Activated T-cell treated with anti-CD3 and anti-CD28 coated beads for 4 hours (primary cell): ENCODE results near the gene KISS1R.

ENCODE experiments used
- DNase-seq: peaks from one replicate; pipeline ENCODE4 v3.0.0-alpha.2; 2020

The KISS1R gene

DNA sequence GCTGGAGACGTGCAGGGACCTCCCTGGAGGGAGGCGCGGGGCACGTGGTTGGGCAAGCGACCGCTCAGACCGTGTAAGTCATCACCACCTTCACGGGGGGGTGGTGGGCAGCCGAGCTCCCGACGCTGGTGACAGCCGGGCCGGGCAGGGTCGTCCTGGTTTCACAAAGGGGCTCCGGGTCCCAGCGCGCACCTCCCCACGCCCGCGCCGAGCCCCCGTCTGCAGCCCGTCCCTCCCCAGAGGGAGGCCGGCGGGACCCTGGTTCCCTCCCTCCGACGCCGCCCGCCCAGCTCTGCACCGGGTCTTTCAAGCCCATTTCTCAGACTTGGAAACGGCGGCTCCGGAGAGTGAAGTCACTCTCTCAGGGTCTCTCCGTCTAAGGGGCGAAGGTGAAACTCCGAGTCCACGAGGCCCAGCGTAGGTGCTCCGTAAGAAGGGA, 8.0 kb downstream of the KISS1R start:
- DNase-seq, result no peak

DNA sequence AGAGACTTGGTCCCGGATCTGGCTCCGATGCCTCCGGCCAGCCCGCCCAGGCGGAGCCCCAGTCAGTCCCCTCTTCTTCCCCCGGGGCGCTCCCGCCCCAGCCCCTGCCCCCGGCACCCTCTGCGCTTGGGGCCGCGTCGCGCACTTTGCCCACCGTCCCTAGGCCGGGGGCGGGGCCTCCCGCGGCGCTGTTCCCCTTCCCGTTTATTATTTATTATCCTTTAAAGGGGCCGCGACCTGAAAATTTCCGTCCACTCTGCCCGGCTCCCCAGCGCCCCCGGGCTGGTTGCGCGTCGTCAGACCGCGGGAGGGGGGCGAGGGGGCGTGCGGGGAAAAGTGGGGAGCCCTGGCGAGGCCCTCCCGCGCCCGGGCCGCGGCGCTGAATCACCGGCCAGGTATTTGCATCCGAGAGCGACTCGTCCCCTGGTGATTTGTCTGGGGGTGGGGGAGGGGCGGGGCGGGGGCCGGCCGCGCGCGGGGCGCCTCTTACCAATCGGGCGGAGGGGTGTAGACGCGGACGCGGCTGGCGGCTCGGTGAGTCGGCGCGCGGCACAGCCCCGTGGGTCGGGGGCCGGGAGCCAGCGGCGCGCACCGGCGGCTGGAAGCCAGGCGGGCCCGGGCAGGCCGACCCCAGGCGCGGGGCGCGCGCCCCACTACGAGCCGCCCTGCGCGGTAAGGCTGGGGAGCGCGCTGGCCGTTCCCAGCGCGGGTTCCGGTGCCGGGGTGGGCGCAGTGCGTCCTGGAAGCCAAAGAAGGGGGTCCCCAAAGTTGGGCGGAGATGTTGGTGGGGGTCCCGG, 8.6 kb downstream of the KISS1R start, which contains the start of gene ARID3A:
TSS of gene ARID3A (plus strand) at position 510 of the 797 bp plus-strand sequence. CDS start 3,494 bp downstream, outside the sequence.
- DNase-seq, result peak; percentile 55

GRCh38 chr19:926323-926588, 9.1 kb downstream of the KISS1R start:
- no peak for DNase-seq

- no peak for DNase-seq
Measured at GRCh38 chr19:926589-927350, 9.6 kb downstream of the KISS1R start.

- DNase-seq, result no peak
Measured at GRCh38 chr19:927351-927779, 10.2 kb downstream of the KISS1R start.

DNA sequence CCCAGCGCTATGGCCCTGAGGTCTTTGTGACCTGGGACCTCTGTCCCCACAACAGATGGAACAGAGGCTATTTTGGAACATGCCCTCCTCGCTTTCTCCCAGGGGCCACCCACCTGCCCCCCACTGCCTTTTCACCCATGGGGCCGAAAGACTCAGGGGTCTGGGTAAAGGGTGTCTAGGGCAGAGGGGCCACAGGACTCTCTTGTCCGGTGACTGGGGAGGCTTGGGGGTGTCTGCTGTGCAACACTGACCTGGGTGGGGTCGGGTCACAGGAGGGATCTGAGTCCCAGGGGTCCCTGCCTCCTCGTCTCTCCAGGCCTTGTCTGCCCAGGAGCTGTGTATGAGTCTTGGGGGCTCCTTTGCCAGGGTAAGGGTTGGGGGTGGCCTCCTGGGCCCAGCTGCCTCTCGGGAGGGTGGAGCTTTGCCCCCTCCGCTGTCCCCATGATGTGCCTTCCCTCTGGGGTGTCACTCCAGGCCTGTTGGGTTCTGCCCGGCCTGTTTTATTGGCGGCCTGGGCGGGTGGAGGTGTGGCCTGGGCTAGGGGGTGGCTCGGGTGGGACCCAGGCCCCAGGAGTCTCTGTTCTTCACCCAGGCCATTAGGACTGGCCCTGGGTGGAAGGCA, 10.8 kb downstream of the KISS1R start:
- DNase-seq, result no peak

GRCh38 chr19:928471-929202, 11.5 kb downstream of the KISS1R start:
- no peak for DNase-seq

GRCh38 chr19:929203-929890, 12.2 kb downstream of the KISS1R start:
- no peak for DNase-seq

- no peak for DNase-seq
Measured at GRCh38 chr19:929891-930258, 12.7 kb downstream of the KISS1R start.

DNA sequence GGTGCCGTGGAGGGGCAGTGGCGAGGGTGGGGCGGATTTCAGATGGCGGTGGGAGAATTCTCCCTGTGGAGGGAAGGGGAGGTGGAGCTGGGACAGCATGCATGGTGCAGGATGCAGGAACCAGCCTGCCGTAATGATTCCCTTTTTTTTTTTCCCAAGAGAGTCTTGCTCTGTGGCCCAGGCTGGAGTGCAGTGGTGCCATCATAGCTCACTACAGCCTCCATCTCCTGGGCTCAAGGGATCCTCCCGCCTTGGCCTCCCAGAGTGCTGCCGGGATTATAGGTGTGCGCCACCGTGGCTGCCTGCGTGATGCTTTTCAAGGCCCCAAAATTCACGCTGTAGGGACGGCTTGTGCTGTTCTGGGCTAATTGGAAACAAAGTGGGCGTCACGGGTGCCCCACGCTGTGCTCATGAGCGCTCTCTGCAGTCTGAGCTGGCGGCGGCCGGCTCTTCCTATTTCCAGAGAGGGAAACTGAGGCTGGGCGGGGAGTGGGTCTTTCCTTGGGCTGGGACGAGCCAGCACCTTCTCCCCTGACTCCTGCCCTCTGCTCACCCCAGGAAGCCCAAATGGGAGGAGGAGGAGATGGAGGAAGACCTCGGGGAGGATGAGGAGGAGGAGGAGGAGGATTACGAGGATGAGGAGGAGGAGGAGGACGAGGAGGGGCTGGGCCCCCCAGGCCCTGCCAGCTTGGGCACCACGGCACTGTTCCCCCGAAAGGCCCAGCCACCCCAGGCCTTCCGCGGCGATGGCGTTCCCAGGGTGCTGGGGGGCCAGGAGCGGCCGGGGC, 14.9 kb downstream of the KISS1R start:
- DNase-seq, result no peak

DNA sequence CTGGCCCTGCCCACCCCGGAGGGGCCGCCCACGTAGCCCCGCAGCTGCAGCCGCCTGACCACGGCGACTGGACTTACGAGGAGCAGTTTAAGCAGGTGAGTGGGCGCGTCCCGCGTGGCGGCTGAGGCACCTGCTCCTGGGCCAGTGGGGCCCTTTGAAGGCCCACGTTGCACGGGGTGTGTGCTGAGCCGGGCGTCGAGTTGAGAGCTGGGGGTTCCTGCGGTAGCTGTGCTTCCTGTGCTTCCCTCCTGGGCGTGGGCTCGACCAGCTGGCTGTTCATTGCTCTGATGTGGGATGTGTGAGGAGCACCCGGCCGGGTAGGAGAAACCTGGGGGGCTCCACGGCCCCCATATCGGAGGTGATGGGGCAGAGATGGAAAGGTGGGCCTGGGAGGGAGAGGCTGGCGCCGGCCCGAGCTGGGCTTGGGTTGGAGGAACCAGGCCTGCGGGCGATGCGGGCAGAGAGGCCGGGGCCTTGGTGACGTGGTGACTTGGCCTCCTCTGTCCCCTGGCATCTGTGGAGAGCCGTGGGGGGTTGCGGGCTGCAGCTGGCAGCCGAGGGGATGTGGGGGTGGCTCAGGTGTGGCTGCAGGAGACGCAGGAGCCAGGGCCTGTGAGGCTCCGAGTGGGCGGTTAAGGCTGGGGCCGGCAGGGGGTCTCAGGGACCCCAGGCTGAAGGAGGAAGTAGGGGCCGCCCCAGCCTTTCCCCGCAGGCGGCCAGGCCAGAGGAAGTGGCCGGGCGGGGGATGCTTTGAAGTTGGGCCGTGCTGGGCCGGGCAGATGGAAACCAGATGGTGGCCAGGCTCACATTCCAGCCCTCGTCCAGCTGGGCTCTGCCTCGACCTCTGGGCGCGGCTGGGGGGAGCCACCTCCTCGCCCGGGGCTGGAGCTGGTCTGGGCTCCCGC, 15.8 kb downstream of the KISS1R start:
- DNase-seq, result no peak

DNA sequence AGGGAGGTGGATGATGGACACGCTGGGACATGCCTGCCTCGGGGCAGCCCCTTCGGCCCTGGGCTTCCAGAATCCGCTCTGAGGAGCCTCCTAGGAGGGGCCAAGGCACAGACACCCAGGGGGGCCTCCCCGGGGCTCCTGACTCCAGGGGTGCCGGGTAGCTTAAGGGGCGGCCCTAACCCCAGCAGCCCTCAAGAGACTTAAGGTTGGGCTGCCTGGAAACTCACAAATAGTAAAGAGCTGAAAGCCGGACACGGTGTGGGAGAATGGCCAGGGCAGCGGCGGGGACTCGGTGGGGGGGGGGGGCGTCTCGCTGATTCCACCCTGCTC, 16.4 kb downstream of the KISS1R start:
- DNase-seq, result no peak

DNA sequence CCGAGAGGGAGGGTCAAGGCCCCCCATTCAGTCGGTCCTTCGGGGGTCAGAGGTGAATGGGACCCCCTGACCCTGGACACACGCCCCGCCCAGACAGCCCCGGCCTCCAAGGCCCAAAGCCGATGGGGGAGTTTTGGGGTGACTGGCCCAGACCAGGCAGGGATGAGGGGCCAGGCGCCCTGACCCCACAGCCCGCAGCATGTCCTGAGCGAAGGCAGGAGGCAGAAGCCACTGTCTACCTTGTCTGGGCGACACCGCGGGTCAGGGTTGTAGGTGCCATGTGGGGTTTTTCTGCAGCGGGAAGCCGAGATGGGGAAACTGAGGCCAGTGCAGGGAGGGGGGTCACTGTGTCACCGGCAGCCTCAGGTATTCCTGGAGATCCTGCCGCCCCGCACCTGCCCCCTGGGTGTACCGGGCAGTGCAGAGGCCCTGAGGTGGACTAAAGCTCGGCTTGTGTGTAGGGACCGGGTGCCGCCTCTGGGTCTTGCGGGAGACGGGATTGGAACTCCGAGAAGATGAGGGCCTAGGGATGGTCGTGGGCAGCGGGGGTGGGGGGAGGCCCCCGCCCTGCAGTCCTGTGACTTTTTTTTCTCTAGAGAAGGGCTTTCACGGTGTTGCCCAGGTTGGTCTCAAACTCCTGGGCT, 17.2 kb downstream of the KISS1R start:
- DNase-seq, result no peak

GRCh38 chr19:934865-935479, 17.8 kb downstream of the KISS1R start:
- no peak for DNase-seq

GRCh38 chr19:936175-936546, 19.0 kb downstream of the KISS1R start:
- DNase-seq, result no peak

DNA sequence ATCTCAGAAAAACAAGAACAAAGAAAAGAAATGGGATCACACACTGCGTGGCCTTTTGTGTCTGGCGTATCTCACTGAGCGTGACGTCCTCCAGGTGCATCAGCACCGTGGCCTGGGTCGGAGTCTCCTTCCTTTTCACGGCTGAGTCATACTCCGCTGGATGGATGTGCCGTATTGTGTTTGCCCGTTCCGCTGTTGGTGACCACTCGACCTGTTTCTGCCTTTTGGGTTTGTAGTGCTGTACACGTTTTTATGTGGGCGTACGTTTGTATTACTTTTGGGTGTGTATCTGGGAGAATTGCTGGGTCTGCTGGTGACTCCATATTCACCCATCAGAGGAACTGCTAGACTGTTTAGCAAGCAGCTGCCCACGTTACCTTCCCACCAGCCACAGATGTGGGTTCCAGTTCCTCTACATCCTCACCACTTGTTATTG, 20.1 kb downstream of the KISS1R start:
- no peak for DNase-seq

DNA sequence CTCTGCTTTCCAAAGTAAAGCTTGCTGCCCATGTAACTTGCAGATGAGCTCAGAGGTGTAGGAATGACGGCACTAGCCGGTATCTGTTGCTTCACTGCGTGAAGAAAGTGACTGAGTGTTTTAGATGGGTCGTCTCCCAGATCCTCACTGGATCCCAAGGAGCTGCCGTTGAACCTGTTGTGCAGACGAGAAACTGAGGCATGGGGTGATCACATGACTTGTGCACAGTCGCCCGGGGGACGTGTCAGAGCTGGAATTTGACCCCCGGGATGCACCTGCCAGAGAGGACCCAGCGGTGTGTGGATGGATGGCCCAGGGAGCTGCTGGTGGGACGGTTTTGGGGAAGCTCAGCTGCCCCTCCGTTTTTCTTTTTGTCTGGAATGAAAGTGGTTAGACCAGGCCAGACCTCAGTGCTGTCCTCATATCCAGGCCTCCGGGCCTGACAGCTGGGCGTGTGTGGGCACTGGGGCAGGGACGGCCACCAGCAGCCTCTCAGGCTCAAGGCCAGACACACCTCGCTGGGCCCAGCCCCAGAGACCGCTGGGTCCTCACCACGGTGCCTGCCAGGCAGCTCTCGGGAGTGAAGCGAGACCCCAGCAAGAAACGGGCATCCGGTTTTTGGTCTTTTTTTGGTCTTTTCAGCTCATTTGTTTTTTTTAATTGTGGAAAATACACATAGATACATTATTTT, 21.2 kb downstream of the KISS1R start:
- DNase-seq, result no peak

DNA sequence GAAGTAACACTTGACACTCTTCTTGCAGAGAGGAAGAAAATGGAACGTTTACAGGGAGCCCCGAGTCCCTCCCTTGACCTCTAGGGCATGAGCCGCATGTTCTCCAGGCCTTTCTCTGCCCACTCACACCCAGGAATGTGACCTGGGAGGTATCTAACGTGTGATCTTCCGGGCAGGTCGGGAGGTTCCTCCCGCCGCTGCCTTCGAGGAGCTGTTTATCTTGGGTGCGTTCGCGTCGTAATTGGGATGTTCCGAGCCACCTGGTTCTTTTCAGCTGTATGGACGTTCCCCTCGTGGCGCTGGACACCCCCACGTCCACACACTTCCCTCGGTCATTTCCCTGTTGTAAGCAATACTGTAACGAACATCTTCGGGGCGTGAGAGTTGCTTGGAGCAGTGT, 22.3 kb downstream of the KISS1R start:
- no peak for DNase-seq

DNA sequence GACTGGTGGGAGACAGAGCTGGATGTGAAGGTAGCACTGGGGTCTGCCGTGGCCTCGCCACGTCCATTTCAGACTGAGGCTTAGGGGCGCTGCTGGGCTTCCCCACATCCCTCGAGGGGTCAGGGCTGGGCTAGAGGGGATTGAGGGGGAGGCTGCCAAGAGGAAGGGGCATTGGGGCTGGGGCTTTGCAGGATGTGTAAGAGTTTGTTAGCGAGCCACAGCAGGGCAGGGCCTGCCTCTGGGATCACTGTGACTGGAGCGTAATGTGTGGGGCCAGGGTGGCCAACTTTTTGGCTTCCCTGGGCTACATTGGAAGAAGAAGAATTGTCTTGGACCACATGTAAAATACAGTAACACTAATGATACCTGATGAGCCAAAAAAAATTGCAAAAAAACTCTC, 22.8 kb downstream of the KISS1R start:
- DNase-seq, result no peak
